ENCODE measurements around the gene ZNF169.
"Not testable (repeated sequence)": the region's sequence is repeated elsewhere in the genome, so short reads cannot be mapped to it uniquely, and the experiment has no call there.

Gene ZNF169

GRCh38 chr9:94259077-94259862 lies at the start of gene ZNF169:
Gene ZNF169, plus strand, starts transcription at chr9:94259298. Its CDS starts 19,515 bp downstream, at chr9:94278813.
- TF ChIP-seq CTCF (conservative IDR thresholded peaks at IDR 0.05; ENCODE audit: low read length): no peak
- H3K4me3 ChIP-seq (ENCODE audit: low read length): peak within 1 kb of the TSS; percentile 98
- DNase-seq (ENCODE audit: low read depth): peak; percentile 82

- no peak for DNase-seq (ENCODE audit: low read depth)
- H3K4me3 ChIP-seq (ENCODE audit: low read length): no peak overlapping the region
- TF ChIP-seq CTCF (conservative IDR thresholded peaks at IDR 0.05; ENCODE audit: low read length): no peak
Observed at GRCh38 chr9:94210616-94211603, 48.2 kb upstream of the ZNF169 start.

- no peak for TF ChIP-seq CTCF (conservative IDR thresholded peaks at IDR 0.05; ENCODE audit: low read length)
- H3K4me3 ChIP-seq (ENCODE audit: low read length): no peak overlapping the region
- no peak for DNase-seq (ENCODE audit: low read depth)
Observed at GRCh38 chr9:94212091-94212490, 47.0 kb upstream of the ZNF169 start.

- H3K4me3 ChIP-seq (ENCODE audit: low read length): no peak overlapping the region
- DNase-seq (ENCODE audit: low read depth): no peak
- TF ChIP-seq CTCF (conservative IDR thresholded peaks at IDR 0.05; ENCODE audit: low read length): no peak
Observed at GRCh38 chr9:94212531-94212930, 46.6 kb upstream of the ZNF169 start.

DNA sequence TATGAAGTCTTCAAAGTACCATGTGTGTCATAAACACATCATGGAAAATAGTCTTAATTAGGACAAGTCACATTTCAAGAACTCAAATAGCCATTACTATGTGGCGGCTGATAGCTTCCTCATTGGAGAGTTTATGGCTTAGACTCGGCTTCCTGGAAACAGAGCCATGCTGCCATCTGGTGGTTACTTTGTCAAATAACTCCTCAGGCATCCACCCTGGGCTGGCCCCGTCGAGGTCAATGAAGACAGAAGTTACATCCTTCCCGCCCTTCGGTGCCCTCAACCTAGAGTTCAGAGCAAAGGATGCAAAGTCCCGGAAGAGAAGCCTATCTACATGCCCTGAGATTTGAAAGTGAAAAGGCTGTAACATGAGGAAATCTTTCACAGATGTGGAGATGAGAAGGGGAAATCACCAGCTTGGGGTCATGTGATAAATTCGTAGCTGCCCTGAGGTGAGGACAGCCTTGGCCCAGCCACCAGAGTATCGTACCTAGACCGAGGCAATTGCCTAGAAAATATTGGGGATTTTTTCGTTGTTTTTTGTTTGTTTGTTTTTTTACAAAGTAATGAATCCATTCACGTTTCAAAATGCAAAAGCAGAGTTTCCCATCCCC lies 45.5 kb upstream of the ZNF169 start:
- peak; percentile 90 for TF ChIP-seq CTCF (conservative IDR thresholded peaks at IDR 0.05; ENCODE audit: low read length)
- peak; percentile 73 for DNase-seq (ENCODE audit: low read depth)
- no peak overlapping the region for H3K4me3 ChIP-seq (ENCODE audit: low read length)

DNA sequence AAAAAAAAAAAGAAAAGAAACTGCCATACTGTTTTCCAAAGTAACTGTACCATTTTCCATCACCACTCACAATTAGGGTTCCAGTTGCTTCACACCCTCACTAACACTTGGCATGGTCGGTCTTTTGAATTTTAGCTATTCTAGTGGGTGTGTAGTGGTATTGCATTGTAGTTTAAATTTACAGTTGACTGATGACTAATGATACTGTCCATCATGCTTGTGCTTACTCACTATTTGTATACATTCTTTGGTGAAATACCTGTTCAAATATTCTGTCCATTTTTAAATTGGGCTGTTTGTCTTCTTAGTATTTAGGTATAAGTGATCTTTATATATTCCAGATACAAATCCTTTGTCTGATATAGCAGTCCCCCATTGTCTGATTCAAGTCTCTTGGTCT lies 36.2 kb upstream of the ZNF169 start:
- no peak for DNase-seq (ENCODE audit: low read depth)
- TF ChIP-seq CTCF (conservative IDR thresholded peaks at IDR 0.05; ENCODE audit: low read length): no peak

DNA sequence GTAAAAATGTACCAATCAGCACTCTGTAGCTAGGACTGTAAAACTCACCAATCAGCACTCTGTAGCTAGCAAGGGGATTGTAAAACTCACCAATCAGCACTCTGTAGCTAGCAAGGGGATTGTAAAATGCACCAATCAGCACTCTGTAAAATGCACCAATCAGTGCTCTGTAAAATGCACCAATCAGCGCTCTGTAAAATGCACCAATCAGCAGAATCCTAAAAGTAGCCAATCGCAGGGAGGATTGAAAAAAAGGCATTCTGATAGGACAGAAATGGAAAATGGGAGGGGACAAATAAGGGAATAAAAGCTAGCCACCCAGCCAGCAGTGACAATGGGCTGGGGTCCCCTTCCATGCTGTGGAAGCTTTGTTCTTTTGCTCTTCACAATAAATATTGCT lies 33.7 kb upstream of the ZNF169 start:
- not testable (repeated sequence) for H3K4me3 ChIP-seq (ENCODE audit: low read length); DNase-seq (ENCODE audit: low read depth)

More for the DNA sequence above, 36.2 kb upstream of the ZNF169 start:
- no peak overlapping the region for H3K4me3 ChIP-seq (ENCODE audit: low read length)
